RWPE1 (cell line): ENCODE measurements around the gene RXRA.

Source experiments
- CTCF ChIA-PET: fragments of 350-600 bp; sonication (Branson Sonifier 250); formaldehyde crosslinking; extraction: SDS; loops from one replicate; lab custom pipeline; 2021; lab: Yijun Ruan, JAX
- POLR2A ChIA-PET: fragments of 400-600 bp; formaldehyde crosslinking; extraction: SDS; loops from one replicate; lab custom pipeline; 2020; ENCODE audit warnings: antibody characterized with exemption; ENCODE audit not compliant: low non-redundant PET; lab: Yijun Ruan, JAX
- DNase-seq: peaks from one replicate; pipeline ENCODE4 v3.0.0; 2012; ENCODE audit warnings: low spot score
- H3K27ac ChIP-seq: fragments of 450-650 bp; 2 replicates; pipeline ENCODE4 v1.5.1; 2017
- TF ChIP-seq, protein P1 (sequence below): fragments of 450-650 bp; conservative IDR thresholded peaks from 2 replicates; pipeline ENCODE4 v1.5.1; 2017; ENCODE audit warnings: low read depth, mild to moderate bottlenecking

RXRA gene

GRCh38 chr9:134451700-134452458 is 125.6 kb downstream of the RXRA start:
- TF ChIP-seq, protein P1, sequence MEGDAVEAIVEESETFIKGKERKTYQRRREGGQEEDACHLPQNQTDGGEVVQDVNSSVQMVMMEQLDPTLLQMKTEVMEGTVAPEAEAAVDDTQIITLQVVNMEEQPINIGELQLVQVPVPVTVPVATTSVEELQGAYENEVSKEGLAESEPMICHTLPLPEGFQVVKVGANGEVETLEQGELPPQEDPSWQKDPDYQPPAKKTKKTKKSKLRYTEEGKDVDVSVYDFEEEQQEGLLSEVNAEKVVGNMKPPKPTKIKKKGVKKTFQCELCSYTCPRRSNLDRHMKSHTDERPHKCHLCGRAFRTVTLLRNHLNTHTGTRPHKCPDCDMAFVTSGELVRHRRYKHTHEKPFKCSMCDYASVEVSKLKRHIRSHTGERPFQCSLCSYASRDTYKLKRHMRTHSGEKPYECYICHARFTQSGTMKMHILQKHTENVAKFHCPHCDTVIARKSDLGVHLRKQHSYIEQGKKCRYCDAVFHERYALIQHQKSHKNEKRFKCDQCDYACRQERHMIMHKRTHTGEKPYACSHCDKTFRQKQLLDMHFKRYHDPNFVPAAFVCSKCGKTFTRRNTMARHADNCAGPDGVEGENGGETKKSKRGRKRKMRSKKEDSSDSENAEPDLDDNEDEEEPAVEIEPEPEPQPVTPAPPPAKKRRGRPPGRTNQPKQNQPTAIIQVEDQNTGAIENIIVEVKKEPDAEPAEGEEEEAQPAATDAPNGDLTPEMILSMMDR = no peak
- POLR2A ChIA-PET = no interaction called here
- DNase-seq = no peak
- no peak overlapping the region for H3K27ac ChIP-seq
- CTCF ChIA-PET = no interaction called here

DNA sequence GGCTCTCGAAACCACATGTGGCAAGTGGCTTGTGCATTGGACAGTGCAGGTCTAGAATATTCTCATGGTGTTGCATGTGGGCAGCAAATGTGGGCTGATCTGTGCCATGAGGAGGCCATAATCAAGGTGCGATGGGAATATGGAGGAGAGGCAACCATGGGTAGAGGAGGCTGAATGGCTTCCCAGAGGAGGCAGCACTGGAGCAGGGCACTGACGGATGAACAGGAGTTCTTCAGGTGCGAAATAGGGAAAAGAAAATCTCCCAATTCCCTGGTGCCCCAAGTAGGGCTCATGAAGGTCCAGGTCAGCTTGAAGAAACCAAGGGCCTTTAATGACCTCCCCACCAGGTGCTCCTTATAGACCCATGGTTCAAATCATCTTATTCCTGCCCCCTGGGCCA is 126.5 kb downstream of the RXRA start:
- DNase-seq = no peak
- ChIA-PET CTCF (interaction anchor here (0.6 to 1.5 kb wide), 3 partner anchors 9 to 564 kb away, joined by 3 to 6 read pairs (median 3); no protein-coding TSS in a partner anchor), POLR2A (no interaction called here)
- no peak overlapping the region; the same call in 1 of the 2 replicates for H3K27ac ChIP-seq
- TF ChIP-seq, protein P1 = no peak

GRCh38 chr9:134453776-134454475 is 127.7 kb downstream of the RXRA start:
- ChIA-PET POLR2A (no interaction called here), CTCF (interaction anchor here (0.9 to 1.5 kb wide), 2 partner anchors 11 kb away, joined by 6 to 7 read pairs; no protein-coding TSS in a partner anchor)
- peak overlapping the region; percentile 98 for H3K27ac ChIP-seq

GRCh38 chr9:134454476-134454857 is 128.2 kb downstream of the RXRA start:
- no peak for DNase-seq
- ChIA-PET POLR2A (no interaction called here), CTCF (interaction anchor here (0.9 kb wide), 1 partner anchor 11 kb away, joined by 7 read pairs; no protein-coding TSS in a partner anchor)

More at GRCh38 chr9:134453776-134454475, 127.7 kb downstream of the RXRA start:
- DNase-seq = no peak
- TF ChIP-seq, protein P1 = no peak

GRCh38 chr9:134455021-134455471 is 128.8 kb downstream of the RXRA start:
- ChIA-PET CTCF (interaction anchor here (0.5 to 1.2 kb wide), 3 partner anchors 12 to 194 kb away, joined by 3 to 7 read pairs (median 4); no protein-coding TSS in a partner anchor), POLR2A (no interaction called here)
- peak overlapping the region; percentile 98 for H3K27ac ChIP-seq
- TF ChIP-seq, protein P1 = no peak
- no peak for DNase-seq

More at GRCh38 chr9:134454476-134454857, 128.2 kb downstream of the RXRA start:
- peak overlapping the region; percentile 98 for H3K27ac ChIP-seq
- TF ChIP-seq, protein P1 = no peak

DNA sequence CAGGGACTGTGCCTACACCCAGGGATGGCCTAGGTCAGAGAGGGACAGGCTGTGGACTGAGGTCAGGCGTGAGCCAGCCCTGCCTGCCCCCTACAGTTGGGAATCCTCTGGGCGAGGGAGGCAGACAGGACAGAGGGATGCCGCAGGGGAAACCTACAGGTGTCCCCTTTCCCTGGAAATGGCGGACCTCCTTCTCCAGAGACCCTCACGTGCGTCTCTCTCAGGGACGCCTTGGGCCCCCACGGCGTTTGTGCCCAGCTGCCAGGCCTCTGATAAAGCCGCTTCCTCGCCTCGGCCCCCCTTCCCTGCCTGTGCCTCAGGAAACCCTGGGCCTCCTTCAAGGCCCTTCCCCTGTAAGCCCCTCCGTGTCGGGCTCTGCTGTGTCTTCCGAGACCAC is 129.3 kb downstream of the RXRA start:
- POLR2A ChIA-PET = no interaction called here
- DNase-seq = no peak
- H3K27ac ChIP-seq = peak overlapping the region; percentile 98
- TF ChIP-seq, protein P1 = no peak
- CTCF ChIA-PET = interaction anchor here (0.5 to 1.9 kb wide), 5 partner anchors 12 to 283 kb away, joined by 3 to 7 read pairs (median 4); no protein-coding TSS in a partner anchor
